Keratinocyte (primary cell): ENCODE results near the gene LDLRAD4. TPM values are rescaled to one million over a fixed set of nuclear protein-coding genes. Genes with fewer than 3 reads are reported as not detected.

Experiments
- DNase-seq: peaks from one replicate; pipeline ENCODE4 v3.0.0-alpha.2; 2011; ENCODE audit warnings: low read depth, missing footprints, low spot score
- FAIRE-seq: peaks from 2 replicates; lab custom pipeline; 2011; peaks lifted over from hg19 to GRCh38; lab: Jason Lieb, UNC
- H2AFZ ChIP-seq: 2 replicates; pipeline ENCODE4 v1.6.0; 2012; ENCODE audit warnings: low read length, control low read depth, inconsistent platforms; ENCODE audit not compliant: control insufficient read depth
- H3K27ac ChIP-seq: 2 replicates; pipeline ENCODE4 v1.5.1; 2011; ENCODE audit warnings: low read length; ENCODE audit not compliant: control insufficient read depth, insufficient read depth
- H3K27me3 ChIP-seq: 3 replicates; pipeline ENCODE4 v1.6.0; 2011; ENCODE audit warnings: low read length; ENCODE audit not compliant: control insufficient read depth, insufficient read depth; ENCODE audit errors: extremely low read depth
- H3K36me3 ChIP-seq, 2 experiments: 2 replicates in 1 of 2; 3 replicates in 1 of 2; pipeline ENCODE4 v1.5.1; 2011; ENCODE audit warnings: low read length in 2 of 2, mild to moderate bottlenecking in 1 of 2; ENCODE audit not compliant: control insufficient read depth in 2 of 2, insufficient read depth in 2 of 2; ENCODE audit errors: extremely low read depth in 1 of 2
- H3K4me1 ChIP-seq: 3 replicates; pipeline ENCODE4 v1.5.1; 2011; ENCODE audit warnings: low read length; ENCODE audit not compliant: control insufficient read depth, insufficient read depth; ENCODE audit errors: extremely low read depth
- H3K4me2 ChIP-seq: 3 replicates; pipeline ENCODE4 v1.6.0; 2011; ENCODE audit warnings: low read depth, low read length; ENCODE audit not compliant: control insufficient read depth, insufficient read depth; ENCODE audit errors: extremely low read depth
- H3K4me3 ChIP-seq, 3 experiments: fragments of 200-600 bp in 1 of 3; sonication (generic) in 1 of 3; 2 replicates in 2 of 3; 3 replicates in 1 of 3; pipeline ENCODE4 v1.5.1; 2011 to 2016; ENCODE audit warnings: low read length in 3 of 3, mild to moderate bottlenecking in 3 of 3, control low read depth in 2 of 3, inconsistent platforms in 1 of 3, low read depth in 1 of 3, mixed read lengths in 1 of 3, mixed run types in 1 of 3, moderate library complexity in 1 of 3; ENCODE audit not compliant: control insufficient read depth in 2 of 3, insufficient read depth in 2 of 3; ENCODE audit errors: extremely low read depth in 1 of 3
- H3K79me2 ChIP-seq: 2 replicates; pipeline ENCODE4 v1.6.0; 2012; ENCODE audit warnings: low read length; ENCODE audit not compliant: control insufficient read depth, insufficient read depth
- H3K9ac ChIP-seq: 3 replicates; pipeline ENCODE4 v1.6.0; 2011; ENCODE audit warnings: low read length; ENCODE audit not compliant: control insufficient read depth, insufficient read depth; ENCODE audit errors: extremely low read depth
- H3K9me1 ChIP-seq: 3 replicates; pipeline ENCODE4 v1.6.0; 2011; ENCODE audit warnings: low read length; ENCODE audit not compliant: control insufficient read depth, insufficient read depth; ENCODE audit errors: extremely low read depth
- H3K9me3 ChIP-seq: 2 replicates; pipeline ENCODE4 v1.5.1; 2012; ENCODE audit warnings: low read depth, low read length; ENCODE audit not compliant: control insufficient read depth
- H4K20me1 ChIP-seq: 3 replicates; pipeline ENCODE4 v1.6.0; 2011; ENCODE audit warnings: low read length; ENCODE audit not compliant: control insufficient read depth, insufficient read depth; ENCODE audit errors: extremely low read depth
- EZH2 ChIP-seq: IDR thresholded peaks from one replicate; pipeline ENCODE4 v1.6.1; 2012; ENCODE audit warnings: inconsistent platforms, mild to moderate bottlenecking, low read length, moderate library complexity
- dilution Hi-C: fragments of 300-500 bp; cut with MboI; formaldehyde crosslinking; loops from one replicate; pipeline ENCODE4 v1.7.0; 2020; ENCODE audit warnings: low sequenced_read_pairs; ENCODE audit not compliant: extremely low pct_ligation_motif_present
- polyA plus RNA-seq, 5 experiments: library from polyadenylated mRNA; depleted of rRNA in 3 of 5; stranded (reverse) in 3 of 5; stranded (forward) in 1 of 5; unstranded in 1 of 5; fragments of >200 nt; gene quantifications; 1 replicate in 1 of 5; 2 replicates in 3 of 5; 3 replicates in 1 of 5; pipeline versions ENCODE4 v1.2.1 to v1.2.3, GENCODE V29; 2011 to 2012; ENCODE audit warnings: missing spikeins in 2 of 5, low read depth in 1 of 5, low replicate concordance in 1 of 5
- TF ChIP-seq, protein P1 (sequence below), 3 experiments: IDR thresholded peaks in 1 of 3; conservative IDR thresholded peaks in 1 of 3; optimal IDR thresholded peaks in 1 of 3; 2 replicates in 2 of 3; 3 replicates in 1 of 3; pipeline versions ENCODE3 to v1.5.1; 2011; ENCODE audit warnings: low read length in 3 of 3, mild to moderate bottlenecking in 3 of 3, moderate library complexity in 2 of 3, control low read depth in 1 of 3, inconsistent platforms in 1 of 3; ENCODE audit not compliant: insufficient read depth in 2 of 3; ENCODE audit errors: extremely low read depth in 1 of 3

LDLRAD4 gene
- polyA plus RNA-seq, 1 donor (not counting 4 experiments of a cell fraction or from before 2014, with no cell fraction given): not detected

DNA sequence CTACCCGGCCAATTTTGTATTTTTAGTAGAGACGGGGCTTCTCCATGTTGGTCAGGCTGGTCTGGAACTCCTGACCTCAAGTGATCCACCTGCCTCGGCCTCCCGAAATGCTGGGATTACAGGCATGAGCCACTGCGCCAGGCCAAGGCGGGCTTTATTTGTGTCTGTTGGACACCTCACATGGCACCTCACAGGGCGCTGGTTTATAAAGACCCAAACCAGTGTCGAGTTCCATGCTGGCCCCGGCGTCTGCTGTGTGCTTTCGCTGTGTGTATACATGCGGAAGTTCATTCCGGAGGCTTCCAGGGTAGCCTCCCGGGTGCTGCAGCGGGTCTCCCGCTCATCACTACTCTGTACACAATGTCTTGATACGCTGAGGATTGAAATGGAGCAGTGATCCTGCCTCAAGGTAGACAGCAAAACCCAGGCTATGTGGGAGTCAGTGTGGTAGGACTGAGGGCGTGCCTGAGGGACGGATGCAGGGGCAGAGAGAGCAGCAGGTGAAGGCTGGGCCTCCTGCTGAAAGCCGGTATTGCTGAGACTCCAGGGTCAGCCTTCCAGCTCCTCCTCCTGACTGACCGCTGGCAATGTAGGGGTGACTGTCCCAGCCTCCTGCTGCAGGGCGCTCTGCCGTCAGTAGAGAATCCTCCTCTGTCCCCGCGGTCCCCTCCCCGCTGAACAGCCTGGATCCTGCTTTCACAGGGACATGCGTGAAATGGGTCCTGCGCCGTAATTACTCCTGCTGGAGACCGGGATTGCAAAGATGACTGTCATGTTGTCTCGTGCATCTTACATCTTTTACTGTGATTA is 22.7 kb downstream of the LDLRAD4 start:
- no peaks in the 10 kb centered on the region for H3K79me2 ChIP-seq
- no peaks in the 10 kb centered on the region for H3K27me3 ChIP-seq
- H3K9ac ChIP-seq: no peak overlapping the region
- no peaks in the 10 kb centered on the region for H3K9me3 ChIP-seq
- no peak overlapping the region for H3K27ac ChIP-seq
- dilution Hi-C loops: no loop called here
- H3K36me3 ChIP-seq: no peaks in the 10 kb centered on the region
- TF ChIP-seq, protein P1, sequence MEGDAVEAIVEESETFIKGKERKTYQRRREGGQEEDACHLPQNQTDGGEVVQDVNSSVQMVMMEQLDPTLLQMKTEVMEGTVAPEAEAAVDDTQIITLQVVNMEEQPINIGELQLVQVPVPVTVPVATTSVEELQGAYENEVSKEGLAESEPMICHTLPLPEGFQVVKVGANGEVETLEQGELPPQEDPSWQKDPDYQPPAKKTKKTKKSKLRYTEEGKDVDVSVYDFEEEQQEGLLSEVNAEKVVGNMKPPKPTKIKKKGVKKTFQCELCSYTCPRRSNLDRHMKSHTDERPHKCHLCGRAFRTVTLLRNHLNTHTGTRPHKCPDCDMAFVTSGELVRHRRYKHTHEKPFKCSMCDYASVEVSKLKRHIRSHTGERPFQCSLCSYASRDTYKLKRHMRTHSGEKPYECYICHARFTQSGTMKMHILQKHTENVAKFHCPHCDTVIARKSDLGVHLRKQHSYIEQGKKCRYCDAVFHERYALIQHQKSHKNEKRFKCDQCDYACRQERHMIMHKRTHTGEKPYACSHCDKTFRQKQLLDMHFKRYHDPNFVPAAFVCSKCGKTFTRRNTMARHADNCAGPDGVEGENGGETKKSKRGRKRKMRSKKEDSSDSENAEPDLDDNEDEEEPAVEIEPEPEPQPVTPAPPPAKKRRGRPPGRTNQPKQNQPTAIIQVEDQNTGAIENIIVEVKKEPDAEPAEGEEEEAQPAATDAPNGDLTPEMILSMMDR (optimal IDR thresholded peaks at IDR 0.05 in 1 of 3, IDR thresholded peaks at IDR 0.05 in 1 of 3, conservative IDR thresholded peaks at IDR 0.05 in 1 of 3; ENCODE audit: extremely low read depth in 1 of 3, insufficient read depth in 2 of 3, low read length in 3 of 3): no peak
- TF ChIP-seq EZH2: no peak
- H3K4me1 ChIP-seq: no peaks in the 10 kb centered on the region
- no peak for DNase-seq
- no peaks in the 10 kb centered on the region for H4K20me1 ChIP-seq
- no peak overlapping the region for H2AFZ ChIP-seq
- H3K9me1 ChIP-seq: no peaks in the 10 kb centered on the region
- H3K4me2 ChIP-seq: no peak overlapping the region
- no peak for FAIRE-seq
- H3K4me3 ChIP-seq: no peak overlapping the region

DNA sequence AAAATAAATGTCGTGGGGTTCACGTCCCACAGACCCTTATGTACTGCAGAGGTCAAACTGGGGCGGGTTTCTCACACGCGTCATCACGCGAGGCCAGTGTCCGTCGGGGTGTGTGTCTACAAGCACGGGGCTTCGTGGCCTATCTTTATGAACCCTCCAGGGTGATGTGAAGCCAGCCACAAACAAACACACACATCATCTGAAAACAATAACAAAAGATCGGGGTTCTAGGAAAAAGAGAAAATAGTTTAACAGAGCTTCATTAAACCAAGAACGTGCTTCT is 23.3 kb downstream of the LDLRAD4 start:
- H4K20me1 ChIP-seq: no peaks in the 10 kb centered on the region
- no peak overlapping the region for H3K9ac ChIP-seq
- H3K36me3 ChIP-seq: no peaks in the 10 kb centered on the region
- no peak overlapping the region for H3K4me3 ChIP-seq
- dilution Hi-C loops: no loop called here
- H3K27ac ChIP-seq: no peak overlapping the region
- TF ChIP-seq, protein P1 (optimal IDR thresholded peaks at IDR 0.05 in 1 of 3, IDR thresholded peaks at IDR 0.05 in 1 of 3, conservative IDR thresholded peaks at IDR 0.05 in 1 of 3; ENCODE audit: extremely low read depth in 1 of 3, insufficient read depth in 2 of 3, low read length in 3 of 3): no peak
- no peak for TF ChIP-seq EZH2
- no peak overlapping the region for H3K4me2 ChIP-seq
- H3K79me2 ChIP-seq: no peaks in the 10 kb centered on the region
- no peak overlapping the region for H2AFZ ChIP-seq
- FAIRE-seq: no peak
- no peaks in the 10 kb centered on the region for H3K9me3 ChIP-seq
- H3K27me3 ChIP-seq: no peaks in the 10 kb centered on the region
- no peaks in the 10 kb centered on the region for H3K4me1 ChIP-seq
- H3K9me1 ChIP-seq: no peaks in the 10 kb centered on the region
- no peak for DNase-seq
